HCT116 (cell line): ENCODE measurements around the gene APOB.

Source experiments
- CEBPB ChIP-seq: IDR thresholded peaks from 2 replicates; pipeline ENCODE4 v1.6.1; 2012; ENCODE audit warnings: low read depth
- CTCF ChIP-seq, 3 experiments: fragments of 200-600 bp in 1 of 3; sonication (generic) in 1 of 3; IDR thresholded peaks in 2 of 3; conservative IDR thresholded peaks in 1 of 3; 2 replicates each; pipeline ENCODE4 v1.5.1; 2012 to 2017; ENCODE audit warnings: low read depth in 2 of 3, low read length in 2 of 3, antibody characterized with exemption in 1 of 3, borderline replicate concordance in 1 of 3, control low read depth in 1 of 3, mild to moderate bottlenecking in 1 of 3, mixed read lengths in 1 of 3, mixed run types in 1 of 3, moderate library complexity in 1 of 3; ENCODE audit not compliant: insufficient read depth in 1 of 3

DNA sequence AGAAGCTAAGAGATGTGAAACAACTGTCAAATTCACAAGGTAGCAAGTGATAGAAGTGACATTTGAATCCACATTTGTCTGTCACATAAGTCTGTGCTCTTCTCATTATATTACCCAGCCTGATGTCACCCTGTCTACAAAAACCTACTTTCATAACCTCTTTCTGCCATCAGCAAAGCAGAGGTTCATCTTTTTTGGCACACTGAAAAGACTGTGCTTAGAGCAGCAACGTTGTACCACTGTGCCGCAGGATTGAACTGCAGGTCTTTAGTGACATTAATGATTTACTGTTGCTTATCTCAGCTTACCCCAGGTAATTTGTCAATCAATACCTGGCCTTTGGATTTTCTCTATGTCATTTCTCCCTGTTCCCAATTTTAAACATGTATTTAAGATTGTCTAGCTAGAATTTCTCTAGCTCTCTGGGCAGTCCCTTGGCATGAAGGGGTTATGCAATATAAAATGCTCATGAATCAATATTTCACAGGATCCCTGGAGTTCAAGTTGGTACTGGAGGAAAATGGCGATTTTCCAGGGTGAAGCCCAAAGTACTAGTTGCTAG, 48.5 kb upstream of the APOB start:
- TF ChIP-seq CEBPB (no peak), CTCF (IDR thresholded peaks at IDR 0.05 in 2 of 3, conservative IDR thresholded peaks at IDR 0.05 in 1 of 3; ENCODE audit: borderline replicate concordance in 1 of 3, insufficient read depth in 1 of 3, low read depth in 2 of 3, low read length in 2 of 3) (no peak)
